Measurements from ENCODE around the gene C2orf66.
A peak's percentile ranks its signal among the peaks of the same experiment; 100 is the strongest.

The C2orf66 gene

GRCh38 chr2:196809260-196809659 lies at the start of gene C2orf66:
C2orf66 (minus strand) TSS chr2:196809355; CDS start chr2:196809336, 19 bp downstream.
- peak; percentile 55 for DNase-seq

- DNase-seq = no peak
Observed at GRCh38 chr2:196854629-196855028, 45.5 kb upstream of the C2orf66 start.

GRCh38 chr2:196853301-196854087 lies 44.3 kb upstream of the C2orf66 start:
- no peak for DNase-seq

- DNase-seq = no peak
Observed at GRCh38 chr2:196851088-196851487, 41.9 kb upstream of the C2orf66 start.

GRCh38 chr2:196849895-196850294 lies 40.7 kb upstream of the C2orf66 start:
- DNase-seq = peak; percentile 17

- no peak for DNase-seq
Observed at GRCh38 chr2:196846295-196846694, 37.1 kb upstream of the C2orf66 start.

- DNase-seq = no peak
Observed at GRCh38 chr2:196845371-196845770, 36.2 kb upstream of the C2orf66 start.

GRCh38 chr2:196840171-196840570 lies 31.0 kb upstream of the C2orf66 start:
- DNase-seq = no peak

GRCh38 chr2:196839574-196839973 lies 30.4 kb upstream of the C2orf66 start:
- DNase-seq = peak; percentile 28

- no peak for DNase-seq
Observed at GRCh38 chr2:196836440-196836839, 27.3 kb upstream of the C2orf66 start.

- DNase-seq = no peak
Observed at GRCh38 chr2:196830701-196831100, 21.5 kb upstream of the C2orf66 start.

- no peak for DNase-seq
Observed at GRCh38 chr2:196827356-196827755, 18.2 kb upstream of the C2orf66 start.

GRCh38 chr2:196823750-196824522 lies 14.8 kb upstream of the C2orf66 start:
- DNase-seq = no peak

GRCh38 chr2:196821195-196821594 lies 12.0 kb upstream of the C2orf66 start:
- DNase-seq = no peak

GRCh38 chr2:196808083-196808665 lies 981 bp downstream of the C2orf66 start:
- peak; percentile 23 for DNase-seq

- DNase-seq = no peak
Observed at GRCh38 chr2:196804381-196804780, 4.8 kb downstream of the C2orf66 start.

GRCh38 chr2:196802401-196802800 lies 6.8 kb downstream of the C2orf66 start:
- DNase-seq = no peak

GRCh38 chr2:196801674-196802261 lies 7.4 kb downstream of the C2orf66 start:
- no peak for DNase-seq

GRCh38 chr2:196798980-196799379 lies 10.2 kb downstream of the C2orf66 start:
- peak; percentile 38 for DNase-seq

- no peak for DNase-seq
Observed at GRCh38 chr2:196792865-196793264, 16.3 kb downstream of the C2orf66 start.

- no peak for DNase-seq
Observed at GRCh38 chr2:196783431-196784094, 25.6 kb downstream of the C2orf66 start.

- no peak for DNase-seq
Observed at GRCh38 chr2:196767101-196767500, 42.1 kb downstream of the C2orf66 start.

GRCh38 chr2:196759378-196759706 lies 49.8 kb downstream of the C2orf66 start:
- DNase-seq = no peak
